Ecto neural progenitor cell (in vitro differentiated cells): ENCODE data around the gene GCLM.
"Not testable (repeated sequence)": the region's sequence is repeated elsewhere in the genome, so short reads cannot be mapped to it uniquely, and the experiment has no call there.

ENCODE experiments used
- DNase-seq: peaks from one replicate; pipeline ENCODE4 v3.0.0-alpha.2; 2018; ENCODE audit warnings: low spot score

The GCLM gene

GRCh38 chr1:93909146-93910050 lies at the start of gene GCLM:
TSS of gene GCLM (minus strand) at chr1:93909430. CDS start at chr1:93909163, 267 bp downstream.
- DNase-seq: peak; percentile 96

GRCh38 chr1:93958726-93959100 lies 49.5 kb upstream of the GCLM start:
- DNase-seq: no peak

GRCh38 chr1:93958032-93958725 lies 48.9 kb upstream of the GCLM start:
- no peak for DNase-seq

- DNase-seq: no peak
These were observed 46.5 kb upstream of the GCLM start for GRCh38 chr1:93955765-93956164.

- DNase-seq: not testable (repeated sequence)
These were observed 37.9 kb upstream of the GCLM start for GRCh38 chr1:93947002-93947686.

- no peak for DNase-seq
These were observed 29.4 kb upstream of the GCLM start for GRCh38 chr1:93938461-93939145.

GRCh38 chr1:93937997-93938396 lies 28.8 kb upstream of the GCLM start:
- DNase-seq: no peak

- DNase-seq: no peak
These were observed 16.0 kb upstream of the GCLM start for GRCh38 chr1:93925206-93925605.

- DNase-seq: no peak
These were observed 10.6 kb upstream of the GCLM start for GRCh38 chr1:93919780-93920179.

GRCh38 chr1:93917302-93917701 lies 8.1 kb upstream of the GCLM start:
- no peak for DNase-seq

GRCh38 chr1:93910880-93911279 lies 1.6 kb upstream of the GCLM start:
- not testable (repeated sequence) for DNase-seq

- DNase-seq: no peak
These were observed 1.1 kb upstream of the GCLM start for GRCh38 chr1:93910305-93910704.

- no peak for DNase-seq
These were observed 660 bp downstream of the GCLM start for GRCh38 chr1:93908394-93909145.

- DNase-seq: no peak
These were observed 1.5 kb downstream of the GCLM start for GRCh38 chr1:93907718-93908117.

- DNase-seq: no peak
These were observed 2.8 kb downstream of the GCLM start for GRCh38 chr1:93906480-93906879.

- no peak for DNase-seq
These were observed 3.5 kb downstream of the GCLM start for GRCh38 chr1:93905734-93906133.

GRCh38 chr1:93905051-93905450 lies 4.2 kb downstream of the GCLM start:
- no peak for DNase-seq

- DNase-seq: no peak
These were observed 5.0 kb downstream of the GCLM start for GRCh38 chr1:93904228-93904627.

GRCh38 chr1:93900723-93901504 lies 8.3 kb downstream of the GCLM start:
- no peak for DNase-seq

GRCh38 chr1:93899543-93900207 lies 9.6 kb downstream of the GCLM start:
- DNase-seq: no peak
